T-helper 2 cell treated with Interferon-gamma antibody and Interleukin-4, amounts not matched to agents 5 μg/mL and 100 μg/mL, for 36 hours (primary cell): ENCODE data around the gene CFDP1.

Experiments
- DNase-seq: peaks from one replicate; pipeline ENCODE4 v3.0.0; 2021; ENCODE audit warnings: low spot score
- H3K27ac Mint-ChIP-seq: one replicate; pipeline ENCODE4 v1.8.0; 2021; ENCODE audit warnings: mild to moderate bottlenecking, mixed read lengths
- H3K27me3 Mint-ChIP-seq: one replicate; pipeline ENCODE4 v1.8.0; 2021; ENCODE audit warnings: low read depth, mixed read lengths
- H3K36me3 Mint-ChIP-seq: one replicate; pipeline ENCODE4 v1.8.0; 2021; ENCODE audit warnings: low read depth, mixed read lengths
- H3K4me1 Mint-ChIP-seq: one replicate; pipeline ENCODE4 v1.8.0; 2021; ENCODE audit warnings: low read depth, mixed read lengths
- H3K4me3 Mint-ChIP-seq: one replicate; pipeline ENCODE4 v1.8.0; 2022; ENCODE audit warnings: mild to moderate bottlenecking, moderate library complexity, mixed read lengths
- H3K9me3 Mint-ChIP-seq: one replicate; pipeline ENCODE4 v1.8.0; 2021; ENCODE audit warnings: mixed read lengths

CFDP1 gene

DNA sequence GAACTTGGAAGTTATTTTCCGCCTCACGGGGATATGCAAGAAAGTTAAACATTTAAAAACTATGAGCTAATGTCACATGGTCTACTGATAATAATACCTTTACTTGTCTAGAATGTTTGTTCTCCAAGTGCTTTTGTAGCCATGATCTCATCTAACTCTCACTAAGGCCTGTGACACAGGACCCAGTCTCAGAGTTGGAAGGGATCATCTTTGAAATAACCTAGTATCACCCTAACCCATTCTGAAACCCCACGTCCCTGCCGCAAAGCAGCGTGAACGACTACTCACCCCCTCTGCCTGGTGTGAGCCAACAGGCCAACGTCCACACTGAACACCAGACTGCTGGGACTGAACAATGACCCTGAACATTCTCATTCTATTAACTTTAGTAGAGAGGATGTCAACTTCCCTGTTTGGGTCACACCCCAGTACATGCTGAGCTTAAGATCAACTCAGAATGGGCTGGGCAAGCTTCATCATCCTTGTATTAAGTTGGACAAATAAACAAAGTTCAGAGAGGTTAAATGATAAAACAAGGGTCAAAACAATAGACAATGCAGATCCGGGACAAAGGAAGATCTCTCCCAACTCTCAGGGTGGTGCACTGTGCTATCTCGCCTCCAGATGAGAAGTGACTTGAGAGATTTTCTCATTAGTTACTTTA, 127.1 kb downstream of the CFDP1 start:
- DNase-seq: no peak
- peaks cover 26% of the 10 kb centered on the region for H3K36me3 Mint-ChIP-seq
- peaks cover 13% of the 10 kb centered on the region for H3K27me3 Mint-ChIP-seq
- no peaks in the 10 kb centered on the region for H3K9me3 Mint-ChIP-seq
- H3K4me3 Mint-ChIP-seq: no peak overlapping the region
- H3K27ac Mint-ChIP-seq: no peak overlapping the region
- peaks cover 8% of the 10 kb centered on the region for H3K4me1 Mint-ChIP-seq

DNA sequence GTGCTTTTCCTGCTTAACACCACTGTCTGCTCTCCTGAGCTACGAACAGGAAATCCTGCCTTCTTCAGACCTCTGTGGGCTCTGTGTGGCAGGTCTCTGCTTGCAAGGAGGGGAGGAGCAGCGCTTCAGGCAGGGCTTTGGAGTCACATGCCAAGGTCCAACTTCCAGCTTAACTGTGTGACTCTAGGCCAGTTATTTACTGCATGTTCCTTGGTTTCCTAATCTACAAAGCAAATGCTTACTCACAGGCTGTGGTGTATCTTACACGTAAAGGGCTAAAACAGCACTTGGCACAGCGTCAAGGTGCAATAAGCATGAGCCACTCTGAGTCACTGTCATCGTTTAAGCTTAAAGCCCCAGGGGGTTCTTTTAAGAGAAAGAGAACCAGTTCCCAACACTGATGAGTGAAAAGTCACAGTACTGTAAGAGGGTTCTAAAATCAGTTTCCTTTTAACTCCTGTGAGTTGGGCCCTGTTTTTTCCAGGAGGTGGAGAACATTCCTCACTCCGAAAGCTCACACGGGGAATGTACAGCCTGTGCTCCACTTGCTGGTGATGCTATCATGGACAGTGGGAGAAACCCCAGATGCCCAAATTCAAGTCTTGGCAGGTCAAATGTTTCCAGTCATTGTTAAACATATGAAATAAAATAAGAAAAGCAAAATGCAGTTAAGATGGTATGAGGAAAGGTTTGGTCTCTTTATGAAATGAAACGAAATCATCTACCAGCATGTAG, 127.8 kb downstream of the CFDP1 start:
- Mint-ChIP-seq H3K27me3 (peaks cover 8% of the 10 kb centered on the region), H3K9me3 (no peaks in the 10 kb centered on the region), H3K4me3 (no peak overlapping the region), H3K4me1 (peaks cover 8% of the 10 kb centered on the region), H3K27ac (no peak overlapping the region), H3K36me3 (peaks cover 29% of the 10 kb centered on the region)
- no peak for DNase-seq

GRCh38 chr16:75304521-75305363, 128.6 kb downstream of the CFDP1 start:
- H3K36me3 Mint-ChIP-seq: peaks cover 33% of the 10 kb centered on the region
- no peak overlapping the region for H3K27ac Mint-ChIP-seq
- peaks cover 4% of the 10 kb centered on the region for H3K27me3 Mint-ChIP-seq
- H3K4me1 Mint-ChIP-seq: peaks cover 8% of the 10 kb centered on the region
- no peak overlapping the region for H3K4me3 Mint-ChIP-seq
- H3K9me3 Mint-ChIP-seq: no peaks in the 10 kb centered on the region
- no peak for DNase-seq

- no peaks in the 10 kb centered on the region for H3K27me3 Mint-ChIP-seq
- no peak overlapping the region for H3K27ac Mint-ChIP-seq
- H3K4me1 Mint-ChIP-seq: peaks cover 7% of the 10 kb centered on the region
- no peak for DNase-seq
- peaks cover 43% of the 10 kb centered on the region for H3K36me3 Mint-ChIP-seq
- H3K4me3 Mint-ChIP-seq: no peak overlapping the region
- no peaks in the 10 kb centered on the region for H3K9me3 Mint-ChIP-seq
Observed at GRCh38 chr16:75301804-75302203, 131.5 kb downstream of the CFDP1 start.

- no peaks in the 10 kb centered on the region for H3K9me3 Mint-ChIP-seq
- peaks cover 39% of the 10 kb centered on the region for H3K36me3 Mint-ChIP-seq
- DNase-seq: no peak
- peaks cover 3% of the 10 kb centered on the region for H3K27me3 Mint-ChIP-seq
- no peak overlapping the region for H3K27ac Mint-ChIP-seq
- no peak overlapping the region for H3K4me3 Mint-ChIP-seq
- H3K4me1 Mint-ChIP-seq: no peaks in the 10 kb centered on the region
Observed at GRCh38 chr16:75298267-75298666, 135.0 kb downstream of the CFDP1 start.

DNA sequence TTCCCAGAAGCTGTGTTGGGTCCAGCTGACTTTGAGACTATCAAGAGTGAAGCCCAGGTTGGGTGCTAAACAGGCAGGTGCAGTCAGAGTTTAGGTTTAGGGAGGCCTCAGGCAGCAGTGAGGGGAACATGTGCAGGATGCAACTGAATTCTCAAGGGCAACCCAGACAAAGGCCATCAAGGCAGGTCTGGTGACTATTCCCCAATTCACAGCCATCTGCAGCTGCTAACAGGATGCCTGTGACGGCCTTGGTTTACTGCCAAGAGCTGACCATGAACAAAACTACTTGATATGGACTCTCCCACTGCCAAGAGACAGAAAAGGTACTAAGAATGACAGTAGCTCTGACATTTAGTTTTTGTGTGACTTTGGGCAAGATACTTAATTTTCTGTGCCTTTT, 136.7 kb downstream of the CFDP1 start:
- Mint-ChIP-seq H3K36me3 (peaks cover 40% of the 10 kb centered on the region), H3K27ac (no peak overlapping the region), H3K4me3 (no peak overlapping the region), H3K4me1 (no peaks in the 10 kb centered on the region), H3K27me3 (peaks cover 3% of the 10 kb centered on the region), H3K9me3 (no peaks in the 10 kb centered on the region)
- no peak for DNase-seq

DNA sequence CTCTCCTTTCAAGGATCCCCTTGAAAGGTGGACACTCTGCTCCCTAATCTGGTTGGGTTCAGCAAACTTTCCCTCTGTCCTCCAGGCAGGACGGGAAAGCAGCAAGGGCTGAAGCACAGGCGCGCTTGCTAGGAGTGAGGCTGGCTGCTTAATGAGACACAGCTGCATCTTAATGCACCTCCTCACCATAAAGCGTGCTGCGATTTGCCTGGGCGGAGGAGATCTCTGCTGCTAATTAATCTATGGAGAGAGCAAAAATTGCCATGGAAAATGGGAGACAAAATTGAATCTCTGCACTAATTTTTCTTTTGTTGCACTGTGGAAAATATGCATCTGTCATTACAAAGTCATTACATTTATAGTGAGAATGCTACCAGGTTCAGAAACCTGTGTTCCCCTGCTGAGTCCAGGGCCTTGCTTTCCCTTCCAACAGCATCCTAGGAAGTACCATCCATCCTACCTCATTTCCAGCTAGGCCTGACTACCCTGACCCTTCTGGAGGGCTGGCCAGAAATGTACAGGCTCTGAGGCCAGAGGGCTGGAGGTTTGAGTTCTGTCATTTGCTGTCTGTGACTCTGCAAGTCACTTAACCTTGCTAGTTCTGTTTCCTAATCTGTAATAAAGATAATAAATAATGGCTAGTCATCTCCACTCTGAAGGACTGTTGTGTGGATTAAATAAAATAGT, 138.4 kb downstream of the CFDP1 start:
- Mint-ChIP-seq H3K36me3 (peaks cover 36% of the 10 kb centered on the region), H3K27ac (no peak overlapping the region), H3K4me3 (no peak overlapping the region), H3K4me1 (no peaks in the 10 kb centered on the region), H3K27me3 (peaks cover 3% of the 10 kb centered on the region), H3K9me3 (no peaks in the 10 kb centered on the region)
- no peak for DNase-seq

DNA sequence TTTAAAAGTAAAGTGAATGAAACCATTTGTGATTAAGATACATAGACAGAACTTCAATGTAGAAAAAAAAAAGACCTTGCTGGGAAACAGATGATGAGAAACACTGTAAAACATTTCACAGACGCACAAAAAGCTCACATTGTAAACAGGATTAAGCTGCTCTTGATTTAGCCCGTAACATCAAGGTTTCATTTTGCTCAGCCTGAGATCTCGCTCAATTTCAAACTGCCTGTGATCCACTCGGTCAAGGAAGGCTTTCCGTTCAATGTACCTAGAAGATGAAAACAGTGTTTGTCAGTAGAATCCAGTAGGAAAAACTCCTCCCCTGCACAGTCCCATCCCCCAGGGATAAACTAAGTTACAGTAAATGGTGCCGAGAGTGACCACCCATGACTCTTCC, 139.5 kb downstream of the CFDP1 start:
- H3K9me3 Mint-ChIP-seq: no peaks in the 10 kb centered on the region
- H3K4me3 Mint-ChIP-seq: no peak overlapping the region
- peaks cover 31% of the 10 kb centered on the region for H3K36me3 Mint-ChIP-seq
- H3K4me1 Mint-ChIP-seq: peaks cover 3% of the 10 kb centered on the region
- no peak for DNase-seq
- H3K27ac Mint-ChIP-seq: no peak overlapping the region
- peaks cover 3% of the 10 kb centered on the region for H3K27me3 Mint-ChIP-seq

- H3K9me3 Mint-ChIP-seq: no peaks in the 10 kb centered on the region
- H3K4me1 Mint-ChIP-seq: peaks cover 9% of the 10 kb centered on the region
- H3K27ac Mint-ChIP-seq: no peak overlapping the region
- H3K27me3 Mint-ChIP-seq: peaks cover 7% of the 10 kb centered on the region
- no peak overlapping the region for H3K4me3 Mint-ChIP-seq
- no peak for DNase-seq
- H3K36me3 Mint-ChIP-seq: peaks cover 29% of the 10 kb centered on the region
Observed at GRCh38 chr16:75293173-75293572, 140.1 kb downstream of the CFDP1 start.

DNA sequence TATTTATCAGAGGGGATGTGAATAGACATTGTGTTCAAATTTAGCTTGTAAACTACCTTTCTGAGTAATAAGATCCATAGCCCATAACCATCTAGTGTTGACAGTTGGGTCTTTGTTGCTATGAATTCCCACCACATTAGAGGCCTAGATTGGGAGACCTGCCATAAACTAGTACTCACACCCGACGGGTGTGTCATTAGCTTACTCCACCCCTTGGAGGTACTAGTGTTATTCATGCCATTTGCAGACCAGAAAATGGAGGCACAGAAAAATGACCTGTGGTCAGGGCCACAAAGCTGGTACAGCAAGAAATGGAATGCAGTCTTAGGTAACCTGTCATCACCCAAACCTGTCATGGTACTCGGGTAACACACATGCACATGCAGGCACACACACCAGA, 140.6 kb downstream of the CFDP1 start:
- DNase-seq: no peak
- Mint-ChIP-seq H3K27me3 (peaks cover 7% of the 10 kb centered on the region), H3K36me3 (peaks cover 27% of the 10 kb centered on the region), H3K9me3 (no peaks in the 10 kb centered on the region), H3K27ac (no peak overlapping the region), H3K4me3 (no peak overlapping the region), H3K4me1 (peaks cover 14% of the 10 kb centered on the region)

GRCh38 chr16:75289189-75289588, 144.1 kb downstream of the CFDP1 start:
- DNase-seq: no peak
- H3K4me3 Mint-ChIP-seq: no peak overlapping the region
- peaks cover 15% of the 10 kb centered on the region for H3K27me3 Mint-ChIP-seq
- H3K9me3 Mint-ChIP-seq: no peaks in the 10 kb centered on the region
- H3K27ac Mint-ChIP-seq: no peak overlapping the region
- peaks cover 24% of the 10 kb centered on the region for H3K36me3 Mint-ChIP-seq
- peaks cover 19% of the 10 kb centered on the region for H3K4me1 Mint-ChIP-seq

- Mint-ChIP-seq H3K4me1 (peaks cover 19% of the 10 kb centered on the region), H3K4me3 (peak overlapping the region; percentile 28), H3K27ac (peak overlapping the region; percentile 24), H3K9me3 (no peaks in the 10 kb centered on the region), H3K27me3 (peaks cover 15% of the 10 kb centered on the region), H3K36me3 (peaks cover 20% of the 10 kb centered on the region)
- DNase-seq: peak; percentile 51
Observed at GRCh38 chr16:75288596-75289120, 144.6 kb downstream of the CFDP1 start.

DNA sequence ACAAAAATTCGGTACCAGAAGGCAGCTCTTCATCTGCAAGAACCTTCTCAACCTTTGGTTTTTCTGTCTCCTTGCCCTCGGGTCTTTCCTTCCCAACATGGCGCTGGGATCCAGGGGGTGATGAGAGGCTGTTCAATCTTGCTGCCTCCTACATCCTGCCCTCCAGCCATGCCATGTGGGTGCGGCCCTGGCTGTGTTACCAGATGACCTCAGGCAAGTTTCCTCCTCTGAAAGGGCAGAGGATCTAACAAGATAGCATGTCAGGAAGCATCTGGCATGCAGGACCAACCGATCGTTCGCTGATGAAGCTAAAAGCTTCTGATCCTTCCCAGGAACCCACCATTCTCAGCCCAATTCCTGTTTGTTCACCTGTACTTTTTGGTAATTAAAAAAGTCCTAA, 145.1 kb downstream of the CFDP1 start:
- Mint-ChIP-seq H3K36me3 (peaks cover 20% of the 10 kb centered on the region), H3K4me3 (peak overlapping the region; percentile 28), H3K9me3 (no peaks in the 10 kb centered on the region), H3K27me3 (peaks cover 15% of the 10 kb centered on the region), H3K4me1 (peaks cover 19% of the 10 kb centered on the region), H3K27ac (no peak overlapping the region)
- DNase-seq: no peak
